Effector CD4-positive, alpha-beta T cell (primary cell): ENCODE measurements around the gene BATF.
A peak's percentile ranks its signal among the peaks of the same experiment; 100 is the strongest.

Source experiments
- DNase-seq: peaks from one replicate; pipeline ENCODE4 v3.0.0-alpha.2; 2020

Gene BATF

GRCh38 chr14:75535164-75535898, 13.1 kb downstream of the BATF start:
- no peak for DNase-seq

GRCh38 chr14:75537071-75537470, 14.8 kb downstream of the BATF start:
- DNase-seq, result no peak

GRCh38 chr14:75539162-75539560, 16.9 kb downstream of the BATF start:
- no peak for DNase-seq

GRCh38 chr14:75539561-75540478, 17.6 kb downstream of the BATF start:
- no peak for DNase-seq

- no peak for DNase-seq
Measured at GRCh38 chr14:75540479-75540851, 18.2 kb downstream of the BATF start.

- DNase-seq, result peak; percentile 62
Measured at GRCh38 chr14:75542588-75543091, 20.4 kb downstream of the BATF start.

- DNase-seq, result no peak
Measured at GRCh38 chr14:75543253-75543652, 21.0 kb downstream of the BATF start.

GRCh38 chr14:75543786-75544185, 21.5 kb downstream of the BATF start:
- DNase-seq, result no peak

GRCh38 chr14:75545907-75546306, 23.6 kb downstream of the BATF start:
- no peak for DNase-seq

- no peak for DNase-seq
Measured at GRCh38 chr14:75547552-75548250, 25.4 kb downstream of the BATF start.

GRCh38 chr14:75548544-75548943, 26.3 kb downstream of the BATF start:
- DNase-seq, result no peak

- DNase-seq, result no peak
Measured at GRCh38 chr14:75549169-75549568, 26.9 kb downstream of the BATF start.

GRCh38 chr14:75551021-75551420, 28.8 kb downstream of the BATF start:
- no peak for DNase-seq

- DNase-seq, result no peak
Measured at GRCh38 chr14:75553157-75553556, 30.9 kb downstream of the BATF start.

- no peak for DNase-seq
Measured at GRCh38 chr14:75553761-75554364, 31.6 kb downstream of the BATF start.

GRCh38 chr14:75554482-75554881, 32.2 kb downstream of the BATF start:
- no peak for DNase-seq

- no peak for DNase-seq
Measured at GRCh38 chr14:75558440-75558839, 36.2 kb downstream of the BATF start.

- DNase-seq, result no peak
Measured at GRCh38 chr14:75559045-75559444, 36.8 kb downstream of the BATF start.

GRCh38 chr14:75559451-75560222, 37.4 kb downstream of the BATF start:
- DNase-seq, result no peak

- peak; percentile 41 for DNase-seq
Measured at GRCh38 chr14:75561013-75561432, 38.8 kb downstream of the BATF start.

- no peak for DNase-seq
Measured at GRCh38 chr14:75562089-75562488, 39.8 kb downstream of the BATF start.

- no peak for DNase-seq
Measured at GRCh38 chr14:75562489-75562888, 40.2 kb downstream of the BATF start.
